ENCODE results near the gene KCNQ1. TPM values are rescaled to one million over a fixed set of nuclear protein-coding genes. Genes with fewer than 3 reads are reported as not detected.

The KCNQ1 gene
- total and polyA plus RNA-seq, 9 of the 15 experiments (the other 6 are each of a cell fraction or from before 2014, with no cell fraction given), result 0.44 TPM; not detected in 8

- TF ChIP-seq GATA2 (CRISPR knock-in tag; IDR thresholded peaks at IDR 0.05) (no peak), SNRNP70 (optimal IDR thresholded peaks at IDR 0.05; ENCODE audit: low read depth, low read length) (no peak), ATF1 (CRISPR knock-in tag; IDR thresholded peaks at IDR 0.05) (no peak), ATF1 (tag; IDR thresholded peaks at IDR 0.05) (no peak), STAT6 (CRISPR knock-in tag; IDR thresholded peaks at IDR 0.05) (no peak), TFE3 (CRISPR knock-in tag; IDR thresholded peaks at IDR 0.05) (no peak), TCF7L2 (IDR thresholded peaks at IDR 0.05; ENCODE audit: low read depth, low read length) (no peak), MBD1 (CRISPR knock-in tag; IDR thresholded peaks at IDR 0.05) (no peak), C11orf30 (IDR thresholded peaks at IDR 0.05; ENCODE audit: low read depth) (no peak), THAP7 (CRISPR knock-in tag; IDR thresholded peaks at IDR 0.05) (no peak), ZNF561 (CRISPR knock-in tag; conservative IDR thresholded peaks at IDR 0.05) (no peak), ZNF512 (tag; IDR thresholded peaks at IDR 0.05) (no peak), TAF7 (tag; IDR thresholded peaks at IDR 0.05) (no peak), ARID2 (IDR thresholded peaks at IDR 0.05) (no peak), CHD2 (IDR thresholded peaks at IDR 0.05; ENCODE audit: low read depth, low read length) (no peak)
Observed at GRCh38 chr11:2898366-2899079, 453.7 kb downstream of the KCNQ1 start (continued).
